ENCODE data around the gene CSNK2A1. TPM values are rescaled to one million over a fixed set of nuclear protein-coding genes. Genes with fewer than 3 reads are reported as not detected.

Gene CSNK2A1
- polyA plus RNA-seq, 1 donor from 2014 or later, result 56.8 TPM

DNA sequence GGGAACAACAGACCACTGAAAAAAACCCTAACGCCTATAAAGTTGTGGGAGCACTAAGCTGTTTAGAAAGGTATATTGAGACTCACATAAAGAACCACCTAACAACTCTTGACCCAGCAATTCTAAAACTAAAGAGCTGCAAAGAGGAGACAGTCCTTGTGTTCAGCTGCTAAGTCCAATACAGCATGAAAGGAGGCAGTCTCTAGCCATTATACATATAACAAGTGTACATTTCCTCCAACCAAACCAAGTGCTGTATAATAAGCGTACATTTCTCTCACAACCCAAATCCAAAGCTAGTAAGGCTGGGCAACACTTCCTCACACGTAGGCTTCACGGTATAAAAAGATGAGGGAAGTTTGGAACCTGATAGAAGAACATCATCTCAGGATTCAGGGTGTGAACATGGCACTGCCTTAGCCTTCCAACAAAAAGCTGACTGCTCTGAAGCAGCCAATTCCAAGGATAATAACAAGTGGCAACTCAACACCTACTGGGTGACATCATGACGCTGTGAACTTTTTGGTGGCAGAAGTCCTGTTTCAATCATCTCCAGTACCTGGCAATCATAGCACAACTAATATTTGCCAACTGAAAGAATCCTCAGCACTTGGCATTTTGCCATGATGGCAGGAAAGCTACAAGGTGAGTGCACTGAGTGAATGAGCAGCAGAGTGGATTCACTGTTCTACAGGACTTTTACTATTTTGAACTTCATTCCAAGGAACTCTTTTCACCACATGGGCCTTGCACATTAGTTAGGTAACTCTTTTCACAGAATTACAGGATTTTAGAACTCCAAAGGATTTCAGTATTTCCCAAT, 97.9 kb downstream of the CSNK2A1 start:
- H3K36me3 Mint-ChIP-seq, result peaks cover 3% of the 10 kb centered on the region
- peaks cover 2 to 5% (median 3%) of the 10 kb centered on the region in 3 donors for H3K4me1 Mint-ChIP-seq
- H3K4me3 Mint-ChIP-seq, result no peak overlapping the region
- peak overlapping the region in 1 of 3 donors; percentile 11 for H3K27ac Mint-ChIP-seq
- no peaks in the 10 kb centered on the region for H3K9me3 Mint-ChIP-seq
- no peaks in the 10 kb centered on the region for H3K27me3 Mint-ChIP-seq

DNA sequence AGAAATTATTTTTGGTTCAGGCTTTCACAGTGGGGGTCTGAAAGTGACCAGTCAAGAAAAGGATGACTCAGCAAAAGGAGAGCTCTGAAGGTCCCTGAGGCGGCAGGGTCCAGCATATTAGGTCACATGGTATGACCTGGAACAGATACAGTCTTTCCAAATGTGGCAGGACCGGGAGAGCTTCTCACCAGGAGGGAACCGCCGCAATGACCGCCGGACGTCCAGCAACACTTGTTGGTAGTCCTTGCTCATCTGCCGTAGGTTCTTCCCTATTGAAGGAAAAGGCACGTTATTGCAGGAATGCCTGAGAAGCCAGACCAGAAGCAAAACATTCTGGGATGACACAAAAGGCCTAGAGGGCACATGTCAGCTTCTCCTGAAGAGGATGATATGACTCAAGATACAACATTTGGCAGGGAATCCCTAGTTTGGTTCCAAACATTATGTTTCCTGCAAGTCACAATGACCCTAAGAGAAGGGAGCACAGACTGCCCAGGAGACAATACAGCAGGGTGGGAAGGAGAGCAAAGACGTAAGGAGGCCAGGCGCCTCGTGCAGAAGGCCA, 98.6 kb downstream of the CSNK2A1 start:
- Mint-ChIP-seq H3K27ac (no peak overlapping the region), H3K36me3 (peaks cover 3% of the 10 kb centered on the region), H3K4me3 (no peak overlapping the region), H3K9me3 (no peaks in the 10 kb centered on the region), H3K27me3 (no peaks in the 10 kb centered on the region), H3K4me1 (peaks cover 2 to 5% (median 4%) of the 10 kb centered on the region in 3 donors)

DNA sequence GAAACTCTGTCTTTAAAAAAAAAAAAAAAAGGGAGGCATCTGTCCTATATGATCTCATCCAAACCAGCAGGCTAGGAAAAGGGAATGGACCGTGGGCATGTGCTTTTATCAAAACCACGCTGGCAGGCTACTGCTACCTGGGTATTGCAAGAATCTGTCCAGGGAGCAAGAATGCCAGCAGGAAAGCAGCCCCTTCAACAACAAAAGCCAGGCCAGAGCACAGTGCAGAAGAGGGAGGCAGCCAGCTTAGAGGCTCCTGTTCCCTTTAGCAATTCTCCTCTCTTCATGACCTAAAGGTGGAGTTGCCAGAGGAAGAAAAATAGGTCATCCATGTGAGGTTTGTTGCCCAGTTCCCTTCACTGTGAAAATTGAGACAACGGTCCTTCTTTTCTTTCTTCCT, 99.5 kb downstream of the CSNK2A1 start:
- peaks cover 3% of the 10 kb centered on the region for H3K36me3 Mint-ChIP-seq
- H3K27ac Mint-ChIP-seq, result no peak overlapping the region
- H3K4me3 Mint-ChIP-seq, result no peak overlapping the region

DNA sequence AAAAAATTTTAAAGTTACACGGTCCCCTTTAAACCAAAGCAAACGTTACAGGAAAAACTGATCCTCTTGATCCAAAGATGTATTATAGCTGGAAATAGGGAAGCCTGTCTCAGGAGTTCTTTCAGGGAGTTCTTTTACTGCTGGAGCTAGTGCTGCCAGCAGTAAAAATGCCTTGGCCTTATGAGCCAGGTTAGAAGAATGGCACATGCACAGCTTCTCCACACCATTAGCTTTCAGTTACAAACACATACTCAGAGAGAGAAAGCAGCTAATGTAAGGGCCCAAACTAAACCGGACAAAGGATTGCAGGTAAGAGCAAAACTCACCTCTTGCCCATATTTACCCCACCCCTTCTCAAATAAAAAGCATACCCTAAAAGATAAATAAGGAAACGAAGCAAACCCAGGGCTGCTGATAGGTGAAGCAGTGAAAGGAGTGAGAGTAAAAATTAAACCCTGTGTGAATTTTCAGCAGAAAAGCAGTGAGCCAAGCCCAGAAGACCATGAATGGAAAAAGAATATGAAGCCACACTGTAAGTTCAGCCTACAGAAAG, 100.3 kb downstream of the CSNK2A1 start:
- H3K4me3 Mint-ChIP-seq, result no peak overlapping the region
- peaks cover 3% of the 10 kb centered on the region for H3K36me3 Mint-ChIP-seq
- no peak overlapping the region for H3K27ac Mint-ChIP-seq
- H3K27me3 Mint-ChIP-seq, result no peaks in the 10 kb centered on the region
- H3K4me1 Mint-ChIP-seq, result peaks cover 11 to 18% (median 16%) of the 10 kb centered on the region in 3 donors
- no peaks in the 10 kb centered on the region for H3K9me3 Mint-ChIP-seq

More for the DNA sequence above, 99.5 kb downstream of the CSNK2A1 start:
- Mint-ChIP-seq H3K27me3 (no peaks in the 10 kb centered on the region), H3K4me1 (peaks cover 3 to 11% (median 8%) of the 10 kb centered on the region in 3 donors), H3K9me3 (no peaks in the 10 kb centered on the region)

DNA sequence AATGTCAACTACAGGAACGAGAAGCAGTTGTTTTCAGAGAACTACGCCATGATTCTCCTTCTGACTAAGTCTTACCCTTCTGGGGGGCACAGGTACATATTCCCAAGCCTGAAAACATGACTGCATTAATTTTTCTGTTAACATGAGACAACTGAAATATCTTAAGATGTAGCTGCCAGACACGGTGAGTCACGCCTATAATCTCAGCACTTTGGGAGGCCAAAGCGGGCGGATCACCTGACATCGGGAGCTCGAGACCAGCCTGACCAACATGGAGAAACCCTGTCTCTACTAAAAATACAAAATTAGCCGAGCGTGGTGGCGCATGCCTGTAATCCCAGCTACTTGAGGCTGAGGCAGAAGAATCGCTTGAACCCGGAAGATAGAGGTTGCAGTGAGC, 103.0 kb downstream of the CSNK2A1 start:
- Mint-ChIP-seq H3K9me3 (no peaks in the 10 kb centered on the region), H3K36me3 (peaks cover 3% of the 10 kb centered on the region), H3K4me3 (no peak overlapping the region), H3K4me1 (peaks cover 26 to 34% (median 28%) of the 10 kb centered on the region in 3 donors), H3K27me3 (no peaks in the 10 kb centered on the region), H3K27ac (no peak overlapping the region)

DNA sequence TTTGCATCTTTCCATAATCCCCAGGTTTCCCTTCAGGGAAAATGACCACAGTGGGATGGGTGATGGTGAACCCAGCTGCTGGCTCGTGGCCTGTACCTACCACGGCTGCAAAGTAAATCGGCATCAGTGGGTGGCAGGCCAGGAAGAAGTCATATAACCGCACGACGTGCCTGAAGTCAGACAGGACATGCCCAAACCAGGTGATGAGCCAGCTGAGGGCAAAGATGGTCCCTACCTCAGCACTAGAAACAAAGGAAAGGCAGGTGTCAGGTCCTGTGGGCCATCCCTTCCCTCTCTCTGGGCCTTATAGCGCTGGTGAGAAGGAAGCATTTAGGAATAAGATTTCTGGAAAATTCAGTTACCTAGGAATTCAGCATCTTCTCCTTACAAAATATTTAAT, 103.4 kb downstream of the CSNK2A1 start:
- Mint-ChIP-seq H3K36me3 (peaks cover 4% of the 10 kb centered on the region), H3K9me3 (no peaks in the 10 kb centered on the region), H3K27me3 (no peaks in the 10 kb centered on the region), H3K4me3 (peak overlapping the region in 2 of 4 donors; percentile 5 to 67), H3K27ac (peak overlapping the region in 1 of 3 donors; percentile 59), H3K4me1 (peaks cover 28 to 34% (median 30%) of the 10 kb centered on the region in 3 donors)

DNA sequence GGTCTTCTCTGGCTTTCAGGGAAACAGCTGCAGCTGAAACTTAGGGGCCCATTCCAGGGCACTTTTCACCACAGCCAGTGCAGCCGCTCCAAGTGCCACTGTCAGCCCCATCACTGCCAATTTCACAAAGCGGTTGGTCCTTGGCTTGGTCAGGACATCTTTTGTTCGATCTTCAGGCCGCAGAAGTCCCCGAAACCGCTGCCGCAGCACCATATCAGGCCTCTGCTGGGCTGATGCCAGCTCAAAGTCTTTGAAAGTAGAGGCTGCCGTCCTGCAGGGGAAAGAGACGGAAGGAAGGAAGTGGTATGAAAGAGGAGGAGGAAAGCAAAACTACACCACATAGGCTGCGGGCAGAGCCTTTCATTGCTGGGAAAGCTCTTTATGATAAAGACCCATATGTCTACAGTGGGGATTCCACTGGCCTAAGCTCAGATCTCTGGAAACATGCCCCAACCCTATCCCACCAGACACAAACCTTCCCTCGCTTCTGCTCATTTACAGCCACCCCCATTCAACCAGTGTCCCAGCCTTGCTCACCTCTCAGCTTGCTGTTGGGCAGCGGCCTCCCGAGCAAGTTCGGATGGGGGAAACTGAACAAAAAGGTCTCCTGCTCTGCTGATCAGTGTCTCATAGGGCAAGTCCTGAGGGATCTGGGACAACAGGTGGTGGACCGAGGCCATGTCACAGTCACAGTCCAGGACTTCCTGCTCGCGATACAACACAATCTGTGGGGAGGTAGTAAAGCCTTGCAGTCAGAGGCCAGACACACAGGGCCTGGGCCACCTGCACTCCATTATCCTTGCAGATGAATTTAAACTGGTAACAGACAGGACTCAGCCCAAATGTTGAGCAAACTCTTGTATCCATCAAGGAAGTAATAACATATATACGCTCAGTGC, 104.8 kb downstream of the CSNK2A1 start:
- H3K9me3 Mint-ChIP-seq, result no peaks in the 10 kb centered on the region
- peak overlapping the region; percentile 21 to 82 (median 54) for H3K27ac Mint-ChIP-seq
- no peaks in the 10 kb centered on the region for H3K27me3 Mint-ChIP-seq
- H3K36me3 Mint-ChIP-seq, result peaks cover 4% of the 10 kb centered on the region
- H3K4me1 Mint-ChIP-seq, result peaks cover 28 to 37% (median 34%) of the 10 kb centered on the region in 3 donors
- peak overlapping the region; percentile 69 to 96 (median 82) for H3K4me3 Mint-ChIP-seq

GRCh38 chr20:437787-438486, 105.7 kb downstream of the CSNK2A1 start:
- Mint-ChIP-seq H3K27ac (peak overlapping the region in 2 of 3 donors; percentile 54 to 59), H3K36me3 (peaks cover 4% of the 10 kb centered on the region), H3K27me3 (no peaks in the 10 kb centered on the region), H3K4me3 (peak overlapping the region; percentile 69 to 96 (median 82)), H3K9me3 (no peaks in the 10 kb centered on the region), H3K4me1 (peaks cover 35 to 45% (median 41%) of the 10 kb centered on the region in 3 donors)

DNA sequence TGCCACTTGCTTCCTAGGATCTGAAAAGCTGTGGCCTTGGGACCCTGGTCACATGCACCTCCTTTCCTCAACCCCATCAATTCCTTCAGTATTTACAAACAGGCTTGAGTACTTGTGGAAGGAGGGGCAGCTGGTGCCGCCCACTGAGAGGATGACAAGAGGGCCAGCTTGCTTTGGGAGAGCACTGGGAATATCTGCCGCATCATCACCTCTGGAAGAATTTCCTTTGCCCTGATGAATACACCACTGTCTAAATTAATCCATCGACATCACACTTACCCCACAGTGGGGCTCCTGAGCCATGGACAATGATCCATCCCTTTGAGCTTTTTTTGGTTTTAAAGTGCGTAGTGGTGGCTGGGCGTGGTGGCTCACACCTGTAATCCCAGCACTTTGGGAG, 107.1 kb downstream of the CSNK2A1 start:
- H3K4me3 Mint-ChIP-seq, result peak overlapping the region in 1 of 4 donors; percentile 41
- H3K27me3 Mint-ChIP-seq, result no peaks in the 10 kb centered on the region
- peaks cover 6% of the 10 kb centered on the region for H3K36me3 Mint-ChIP-seq
- no peak overlapping the region for H3K27ac Mint-ChIP-seq
- H3K9me3 Mint-ChIP-seq, result no peaks in the 10 kb centered on the region
- peaks cover 35 to 45% (median 42%) of the 10 kb centered on the region in 3 donors for H3K4me1 Mint-ChIP-seq

DNA sequence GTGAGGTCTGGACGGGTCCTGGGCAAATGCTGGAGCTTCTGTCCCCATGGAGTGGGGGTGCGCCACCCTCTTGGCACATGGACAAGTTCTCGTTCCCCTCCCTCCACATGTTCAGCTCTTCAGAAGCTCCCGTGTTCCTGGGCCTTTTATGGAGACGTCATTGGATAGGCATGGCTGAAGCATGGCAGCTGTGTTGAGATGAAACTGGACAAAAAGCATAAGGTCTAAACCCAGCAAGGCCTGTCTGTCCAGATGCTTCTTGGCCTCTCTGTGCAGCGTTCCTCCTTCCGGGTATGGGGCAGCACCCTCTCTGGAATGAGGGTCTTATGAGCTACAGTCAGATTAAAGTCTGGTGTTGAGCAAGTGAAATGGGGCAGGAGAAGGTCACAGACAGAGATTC, 108.0 kb downstream of the CSNK2A1 start:
- peaks cover 35 to 47% (median 42%) of the 10 kb centered on the region in 3 donors for H3K4me1 Mint-ChIP-seq
- H3K9me3 Mint-ChIP-seq, result no peaks in the 10 kb centered on the region
- peaks cover 4% of the 10 kb centered on the region for H3K36me3 Mint-ChIP-seq
- H3K27me3 Mint-ChIP-seq, result no peaks in the 10 kb centered on the region
- peak overlapping the region in 1 of 4 donors; percentile 68 for H3K4me3 Mint-ChIP-seq
- no peak overlapping the region for H3K27ac Mint-ChIP-seq

GRCh38 chr20:434661-435419, 108.8 kb downstream of the CSNK2A1 start:
- peak overlapping the region in 1 of 4 donors; percentile 43 for H3K4me3 Mint-ChIP-seq
- H3K27me3 Mint-ChIP-seq, result no peaks in the 10 kb centered on the region
- H3K9me3 Mint-ChIP-seq, result no peaks in the 10 kb centered on the region
- H3K4me1 Mint-ChIP-seq, result peaks cover 35 to 45% (median 40%) of the 10 kb centered on the region in 3 donors
- H3K27ac Mint-ChIP-seq, result peak overlapping the region in 1 of 3 donors; percentile 94
- H3K36me3 Mint-ChIP-seq, result peaks cover 4% of the 10 kb centered on the region

- Mint-ChIP-seq H3K9me3 (no peaks in the 10 kb centered on the region), H3K4me3 (peak overlapping the region in 3 of 4 donors; percentile 43 to 70 (median 60)), H3K27ac (peak overlapping the region in 1 of 3 donors; percentile 94), H3K4me1 (peaks cover 33 to 40% (median 35%) of the 10 kb centered on the region in 3 donors), H3K27me3 (no peaks in the 10 kb centered on the region), H3K36me3 (peaks cover 4% of the 10 kb centered on the region)
Measured at GRCh38 chr20:434221-434620, 109.4 kb downstream of the CSNK2A1 start.

- no peaks in the 10 kb centered on the region for H3K27me3 Mint-ChIP-seq
- no peaks in the 10 kb centered on the region for H3K9me3 Mint-ChIP-seq
- H3K4me3 Mint-ChIP-seq, result peak overlapping the region; percentile 26 to 89 (median 78)
- peak overlapping the region; percentile 20 to 98 (median 94) for H3K27ac Mint-ChIP-seq
- H3K4me1 Mint-ChIP-seq, result peaks cover 25 to 32% (median 27%) of the 10 kb centered on the region in 3 donors
- peaks cover 4% of the 10 kb centered on the region for H3K36me3 Mint-ChIP-seq
Measured at GRCh38 chr20:433300-433975, 110.2 kb downstream of the CSNK2A1 start.
